Articular chondrocyte of knee joint (primary cell): ENCODE measurements around the gene NOL12. TPM values are rescaled to one million over a fixed set of nuclear protein-coding genes. Genes with fewer than 3 reads are reported as not detected.

Source experiments
- small RNA-seq: library from RNA; depleted of rRNA; stranded (forward); fragments of <200 nt; gene quantifications from one replicate; pipeline ENCODE3, GENCODE V24; 2012
- total RNA-seq: library from RNA; depleted of rRNA; stranded (reverse); fragments of >200 nt; gene quantifications from 2 replicates; pipeline ENCODE4 v1.2.3, GENCODE V29; 2012

Gene NOL12, protein sequence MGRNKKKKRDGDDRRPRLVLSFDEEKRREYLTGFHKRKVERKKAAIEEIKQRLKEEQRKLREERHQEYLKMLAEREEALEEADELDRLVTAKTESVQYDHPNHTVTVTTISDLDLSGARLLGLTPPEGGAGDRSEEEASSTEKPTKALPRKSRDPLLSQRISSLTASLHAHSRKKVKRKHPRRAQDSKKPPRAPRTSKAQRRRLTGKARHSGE
- total RNA-seq = 12.0 and 15.5 TPM in 2 replicates

DNA sequence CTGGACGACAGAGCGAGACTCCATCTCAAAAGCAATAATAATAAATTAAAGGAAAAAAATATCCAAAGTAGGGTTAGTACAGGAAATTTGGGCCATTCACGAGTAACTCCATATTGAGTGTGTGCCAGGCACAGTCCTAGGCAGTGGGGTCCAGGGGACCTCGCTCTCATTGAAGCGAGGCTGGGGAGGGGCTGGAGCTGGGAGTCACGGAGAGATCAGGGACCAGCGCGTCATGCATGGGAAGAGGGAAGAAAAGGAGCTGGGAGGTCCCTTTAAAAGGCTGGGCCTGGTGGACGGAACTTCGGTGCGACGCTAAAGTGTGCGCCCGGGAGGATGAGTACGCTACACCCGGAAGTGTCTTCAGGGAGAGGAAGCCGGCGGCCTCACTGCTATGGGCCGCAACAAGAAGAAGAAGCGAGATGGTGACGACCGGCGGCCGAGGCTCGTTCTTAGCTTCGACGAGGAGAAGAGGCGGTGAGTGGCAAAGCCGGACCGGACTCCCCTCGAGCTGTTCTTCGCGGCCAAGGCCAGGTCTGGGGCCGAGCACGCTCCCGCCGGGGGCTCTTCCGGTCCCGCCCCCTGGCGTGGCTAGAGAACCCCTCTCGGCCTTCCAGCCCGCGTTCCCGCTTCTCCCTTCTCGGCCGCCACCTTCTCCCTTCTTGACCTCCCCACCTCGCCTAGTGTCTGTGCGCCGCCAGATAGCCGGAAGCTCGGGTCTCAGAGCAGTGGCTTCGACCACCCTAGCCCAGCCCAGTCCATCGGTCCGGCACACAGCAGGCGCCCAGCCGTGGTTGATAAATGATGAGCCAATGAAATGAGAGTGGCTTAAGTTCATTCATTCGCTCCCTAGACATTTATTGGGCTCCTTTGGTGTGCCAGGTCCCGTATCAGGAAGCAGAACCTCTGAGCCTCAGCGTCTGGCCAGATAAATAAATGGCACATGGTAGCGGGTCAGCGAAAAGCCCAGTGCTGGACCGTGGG lies at the start of gene NOL12:
NOL12 (plus strand) TSS at position 342 of the 981 bp plus-strand sequence; CDS start at position 392, 50 bp downstream.

DNA sequence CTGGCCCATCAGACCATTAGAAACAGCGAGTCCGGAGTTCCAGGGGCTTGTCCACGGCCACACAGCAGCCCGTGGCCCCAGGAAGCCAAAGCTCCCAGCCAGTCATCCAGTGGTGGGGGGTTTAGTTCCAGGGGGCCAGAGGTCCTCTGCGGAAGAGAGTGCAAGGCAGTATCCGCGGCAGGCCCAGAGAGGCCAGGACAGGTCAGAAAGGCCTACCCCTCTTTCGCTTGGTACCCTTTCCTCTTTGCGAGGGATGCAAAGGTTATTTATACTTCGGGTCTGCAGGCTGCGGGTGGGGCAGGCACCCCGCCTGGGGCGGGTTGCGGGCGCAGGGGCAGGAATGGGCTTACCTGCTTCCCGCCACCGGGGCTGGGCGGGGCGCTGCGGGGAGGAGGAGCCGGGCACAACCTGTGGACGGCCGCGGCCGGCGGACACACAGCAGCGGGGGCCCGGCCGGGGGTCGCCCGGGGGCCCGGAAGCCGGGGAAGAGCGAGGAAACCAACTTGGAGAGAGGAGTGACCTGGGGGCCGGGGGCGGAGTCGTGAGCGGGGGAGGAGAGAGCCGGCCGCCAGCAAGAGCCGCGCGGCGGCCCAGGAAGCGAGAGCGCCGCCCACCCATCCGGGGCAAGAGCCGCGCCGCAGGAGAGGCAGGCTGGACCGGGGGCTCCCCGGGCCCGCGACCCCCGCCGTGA lies 46.9 kb upstream of the NOL12 start, which contains the start of gene SH3BP1:
SH3BP1 (plus strand) TSS at position 600 of the 691 bp plus-strand sequence. CDS start 119 bp downstream, outside the sequence.

DNA sequence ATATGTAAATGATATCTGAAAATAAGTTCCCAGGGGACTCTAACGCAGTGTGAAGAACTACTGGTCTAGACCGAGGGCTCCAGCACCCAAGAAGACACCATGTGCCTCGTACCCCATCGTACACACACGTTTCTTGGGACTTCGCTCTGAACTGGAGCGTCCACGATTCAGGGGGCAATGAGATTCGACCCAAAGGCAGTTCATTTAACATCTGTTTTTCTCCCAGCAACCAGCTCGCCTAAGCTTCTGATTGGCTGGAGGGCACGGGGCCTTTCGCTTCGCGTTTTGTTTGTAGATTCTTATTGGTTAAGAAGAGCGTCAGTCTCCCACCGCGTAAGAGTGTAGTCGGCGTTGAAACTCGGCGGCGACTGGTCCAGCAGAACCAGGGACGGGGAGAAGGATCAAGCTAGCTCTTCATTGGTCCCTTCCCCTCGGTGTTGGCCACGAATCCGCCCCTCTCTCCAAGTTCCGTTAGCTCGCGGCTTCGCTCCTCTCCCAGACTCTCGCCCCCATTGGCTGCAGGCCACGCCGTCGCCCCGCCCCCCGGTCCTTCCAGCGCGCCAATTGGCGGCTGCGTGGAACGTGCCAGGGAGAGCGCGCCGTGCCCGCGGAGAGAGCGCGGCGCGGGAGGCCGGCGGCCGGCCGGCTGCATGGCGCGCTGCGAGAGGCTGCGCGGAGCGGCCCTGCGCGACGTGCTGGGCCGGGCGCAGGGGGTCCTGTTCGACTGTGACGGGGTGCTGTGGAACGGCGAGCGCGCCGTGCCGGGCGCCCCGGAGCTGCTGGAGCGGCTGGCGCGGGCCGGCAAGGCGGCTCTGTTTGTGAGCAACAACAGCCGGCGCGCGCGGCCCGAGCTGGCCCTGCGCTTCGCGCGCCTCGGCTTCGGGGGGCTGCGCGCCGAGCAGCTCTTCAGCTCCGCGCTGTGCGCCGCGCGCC lies 27.7 kb upstream of the NOL12 start, which contains the start of gene PDXP:
PDXP (plus strand) TSS at position 591 of the 933 bp plus-strand sequence; CDS start at position 651, 60 bp downstream.

DNA sequence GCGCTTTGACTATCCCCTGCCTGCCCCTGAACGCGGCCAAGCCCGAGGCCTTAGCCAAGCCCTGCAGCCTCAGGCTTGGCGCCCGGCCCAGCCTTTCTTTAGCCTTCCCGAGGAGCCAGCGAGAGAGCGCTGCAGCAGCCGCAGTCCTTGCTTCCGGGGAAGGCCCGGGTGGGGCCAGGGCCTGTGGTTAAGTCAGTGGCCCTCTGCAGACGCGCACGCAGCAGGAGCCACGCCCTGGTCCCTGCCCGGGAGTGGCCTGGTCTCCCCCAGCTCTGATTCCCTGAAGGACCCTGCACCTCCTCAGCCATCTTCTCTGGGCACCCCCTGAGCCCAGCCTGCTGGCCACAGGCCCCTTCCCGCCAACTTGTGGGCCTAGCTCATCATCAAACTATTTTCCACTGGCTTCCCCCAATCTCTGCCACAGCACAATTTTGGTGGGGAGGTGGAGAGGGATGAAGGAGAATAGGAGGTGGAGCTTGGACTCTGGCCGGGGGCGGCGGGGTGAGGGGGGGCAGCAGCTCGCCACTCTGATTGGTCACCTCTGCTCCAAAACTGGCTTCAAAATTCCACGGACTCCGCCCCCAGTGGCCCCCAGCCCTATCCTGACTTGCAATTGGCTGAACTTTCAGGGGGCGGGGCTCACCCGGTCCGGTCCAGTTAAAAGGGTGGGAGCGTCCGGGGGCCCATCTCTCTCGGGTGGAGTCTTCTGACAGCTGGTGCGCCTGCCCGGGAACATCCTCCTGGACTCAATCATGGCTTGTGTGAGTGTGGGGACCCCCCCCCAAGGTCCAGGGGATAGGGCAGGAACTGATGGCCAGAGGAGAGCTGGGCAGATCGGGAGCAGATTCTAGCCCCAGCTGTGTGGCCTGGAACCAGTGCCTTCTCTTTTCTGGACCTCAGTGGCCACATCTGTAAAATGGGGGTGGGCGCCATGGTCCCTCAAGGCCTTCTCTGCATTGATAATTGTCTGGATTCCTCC lies 10.9 kb upstream of the NOL12 start, which contains the start of gene LGALS1:
LGALS1 (plus strand) TSS at position 686 of the 979 bp plus-strand sequence; CDS start at position 753, 67 bp downstream.

DNA sequence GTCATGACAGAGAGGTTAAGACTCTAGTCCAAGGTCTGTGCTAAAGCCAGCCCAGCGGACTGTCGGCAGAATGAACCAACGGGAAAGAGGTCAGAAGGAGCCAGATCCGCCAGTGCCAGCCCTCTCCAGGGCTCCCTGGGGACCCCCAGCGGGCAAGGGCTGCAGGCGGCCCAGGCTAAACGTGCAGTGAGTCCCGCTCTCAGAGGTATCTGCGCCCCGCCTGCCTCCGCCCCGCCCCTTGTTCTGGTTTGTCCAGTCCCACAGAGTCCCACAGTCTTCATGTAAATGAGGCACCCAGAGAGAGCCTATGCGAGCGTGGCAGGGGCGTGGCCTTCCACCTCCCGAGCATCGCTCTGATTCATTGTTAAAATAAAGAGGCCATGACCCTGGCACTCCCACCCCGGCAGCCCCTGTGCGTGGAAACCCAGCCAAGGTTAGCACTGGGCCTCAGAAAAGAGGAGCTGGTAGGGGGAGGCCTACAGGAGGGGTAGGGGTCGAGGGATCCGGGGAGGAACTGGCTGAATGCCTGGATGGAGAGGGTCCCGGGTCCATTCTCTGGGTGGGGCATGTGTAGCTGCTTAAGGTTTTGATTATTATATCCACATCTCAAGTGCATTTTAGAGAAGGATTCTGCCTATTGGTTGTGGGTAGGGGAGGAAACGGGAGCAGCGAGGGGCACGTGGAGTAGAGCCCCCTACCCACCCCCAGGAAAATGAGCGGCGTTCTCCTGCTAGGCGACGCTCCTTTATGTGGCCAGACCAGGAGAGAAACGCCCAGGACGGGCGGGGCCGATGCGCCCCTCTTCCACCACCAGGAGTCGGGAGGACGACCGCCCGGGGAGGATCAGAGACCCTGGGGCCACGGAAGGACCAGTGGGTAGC lies 10.8 kb downstream of the NOL12 start, which contains the start of gene TRIOBP:
TRIOBP (plus strand) TSS at position 392 of the 881 bp plus-strand sequence. CDS start 4,318 bp downstream, outside the sequence.

Small RNA genes within 50 kb of the gene (small RNA-seq; reads per million reads assigned to genes)
- gene RN7SL385P = not detected

Other genes with a start within 250 kb of the NOL12 start
- 0.39 and 0.86 TPM in 2 replicates for gene MFNG, start 200.0 kb upstream of the NOL12 start, total RNA-seq
- gene CARD10, start 166.9 kb upstream of the NOL12 start, total RNA-seq = 13.1 and 16.5 TPM in 2 replicates
- 25.0 and 30.8 TPM in 2 replicates for gene CDC42EP1, start 125.9 kb upstream of the NOL12 start, total RNA-seq
- not detected in 2 replicates for gene LGALS2, start 106.3 kb upstream of the NOL12 start, total RNA-seq
- 26.6 and 31.5 TPM in 2 replicates for gene GGA1, start 77.5 kb upstream of the NOL12 start, total RNA-seq
- gene SH3BP1, start 46.7 kb upstream of the NOL12 start, total RNA-seq = 1.1 and 1.6 TPM in 2 replicates
- gene PDXP, start 27.6 kb upstream of the NOL12 start, total RNA-seq = 3.5 and 3.8 TPM in 2 replicates
- 3,419 and 3,883 TPM in 2 replicates for gene LGALS1, start 10.7 kb upstream of the NOL12 start, total RNA-seq
- 77.6 and 83.2 TPM in 2 replicates for gene TRIOBP, start 10.7 kb downstream of the NOL12 start, total RNA-seq
- 18.9 and 23.9 TPM in 2 replicates for gene GCAT, start 121.6 kb downstream of the NOL12 start, total RNA-seq
- not detected in 2 replicates for gene GALR3, start 137.0 kb downstream of the NOL12 start, total RNA-seq
- gene ANKRD54, start 158.0 kb downstream of the NOL12 start, total RNA-seq = 19.9 and 23.3 TPM in 2 replicates
- 291 and 393 TPM in 2 replicates for gene EIF3L, start 163.1 kb downstream of the NOL12 start, total RNA-seq
- 17.2 TPM in 2 replicates for gene MICALL1, start 220.0 kb downstream of the NOL12 start, total RNA-seq